Measurements from ENCODE around the gene KDM4C. TPM values are rescaled to one million over a fixed set of nuclear protein-coding genes. Genes with fewer than 3 reads are reported as not detected.
"Not testable (repeated sequence)": the region's sequence is repeated elsewhere in the genome, so short reads cannot be mapped to it uniquely, and the experiment has no call there.

The KDM4C gene
- total RNA-seq, 1 donor from 2014 or later = 13.9 TPM

- no peak for DNase-seq (ENCODE audit: extremely low read depth, low read depth, low spot score)
These were observed 168.7 kb downstream of the KDM4C start for GRCh38 chr9:6926436-6926835.

GRCh38 chr9:6927838-6928237 is 170.1 kb downstream of the KDM4C start:
- no peak for DNase-seq (ENCODE audit: extremely low read depth, low read depth, low spot score)

- no peak for DNase-seq (ENCODE audit: extremely low read depth, low read depth, low spot score)
These were observed 171.1 kb downstream of the KDM4C start for GRCh38 chr9:6928863-6929262.

GRCh38 chr9:6929441-6930215 is 171.9 kb downstream of the KDM4C start:
- no peak for DNase-seq (ENCODE audit: extremely low read depth, low read depth, low spot score)

GRCh38 chr9:6930827-6931226 is 173.1 kb downstream of the KDM4C start:
- DNase-seq (ENCODE audit: extremely low read depth, low read depth, low spot score) = no peak

GRCh38 chr9:6931913-6932312 is 174.1 kb downstream of the KDM4C start:
- DNase-seq (ENCODE audit: extremely low read depth, low read depth, low spot score) = no peak

GRCh38 chr9:6936103-6936502 is 178.3 kb downstream of the KDM4C start:
- no peak for DNase-seq (ENCODE audit: extremely low read depth, low read depth, low spot score)

GRCh38 chr9:6937209-6937608 is 179.4 kb downstream of the KDM4C start:
- no peak for DNase-seq (ENCODE audit: extremely low read depth, low read depth, low spot score)

GRCh38 chr9:6938447-6938846 is 180.7 kb downstream of the KDM4C start:
- DNase-seq (ENCODE audit: extremely low read depth, low read depth, low spot score) = no peak

- DNase-seq (ENCODE audit: extremely low read depth, low read depth, low spot score) = no peak
These were observed 181.1 kb downstream of the KDM4C start for GRCh38 chr9:6938873-6939272.

GRCh38 chr9:6941501-6941900 is 183.7 kb downstream of the KDM4C start:
- DNase-seq (ENCODE audit: extremely low read depth, low read depth, low spot score) = no peak

- no peak for DNase-seq (ENCODE audit: extremely low read depth, low read depth, low spot score)
These were observed 184.6 kb downstream of the KDM4C start for GRCh38 chr9:6942406-6942805.

- DNase-seq (ENCODE audit: extremely low read depth, low read depth, low spot score) = no peak
These were observed 185.5 kb downstream of the KDM4C start for GRCh38 chr9:6943293-6943692.

GRCh38 chr9:6944093-6944551 is 186.3 kb downstream of the KDM4C start:
- DNase-seq (ENCODE audit: extremely low read depth, low read depth, low spot score) = peak; percentile 37

- no peak for DNase-seq (ENCODE audit: extremely low read depth, low read depth, low spot score)
These were observed 187.1 kb downstream of the KDM4C start for GRCh38 chr9:6944896-6945295.

- no peak for DNase-seq (ENCODE audit: extremely low read depth, low read depth, low spot score)
These were observed 188.0 kb downstream of the KDM4C start for GRCh38 chr9:6945816-6946215.

- DNase-seq (ENCODE audit: extremely low read depth, low read depth, low spot score) = no peak
These were observed 188.9 kb downstream of the KDM4C start for GRCh38 chr9:6946583-6947166.

GRCh38 chr9:6948921-6949320 is 191.1 kb downstream of the KDM4C start:
- not testable (repeated sequence) for DNase-seq (ENCODE audit: extremely low read depth, low read depth, low spot score)

- DNase-seq (ENCODE audit: extremely low read depth, low read depth, low spot score) = peak; percentile 67
These were observed 197.6 kb downstream of the KDM4C start for GRCh38 chr9:6955251-6955921.

- no peak for DNase-seq (ENCODE audit: extremely low read depth, low read depth, low spot score)
These were observed 199.1 kb downstream of the KDM4C start for GRCh38 chr9:6956879-6957278.

GRCh38 chr9:6959270-6960000 is 201.7 kb downstream of the KDM4C start:
- no peak for DNase-seq (ENCODE audit: extremely low read depth, low read depth, low spot score)
